Measurements from ENCODE around the gene TIGAR. TPM values are rescaled to one million over a fixed set of nuclear protein-coding genes. Genes with fewer than 3 reads are reported as not detected.

Gene TIGAR
- total and polyA plus RNA-seq, 2 of the 8 experiments (the other 6 are each of a cell fraction or from before 2014, with no cell fraction given) = 3.8 to 26.4 TPM

- no peak within 1 kb of the TSS for H2BK120ac ChIP-seq (replicated peaks; ENCODE audit: low read depth, low read length)
- H3K79me1 ChIP-seq (ENCODE audit: low read depth, low read length) = no peaks in the 10 kb centered on the region
- no peak within 1 kb of the TSS for H4K5ac ChIP-seq (ENCODE audit: insufficient read length, low read depth, low read length)
- peak within 1 kb of the TSS; percentile 55; the same call in 1 of the 2 replicates for H2BK15ac ChIP-seq (ENCODE audit: low read length)
- peak within 1 kb of the TSS in 1 of 4 experiments; percentile 10; a peak in 1 of 7 replicates for H3K9ac ChIP-seq (replicated peaks in 1 of 4; ENCODE audit: extremely low read depth in 1 of 4, low read depth in 3 of 4, low read length in 3 of 4)
- no peaks in the 10 kb centered on the region for H3K9me3 ChIP-seq (ENCODE audit: insufficient read depth in 2 of 2, low read depth in 1 of 2, low read length in 1 of 2)
- peak; percentile 19 to 75 for DNase-seq (ENCODE audit: low read depth in 1 of 2, low spot score in 2 of 2)
- no peak within 1 kb of the TSS for H3K4ac ChIP-seq (replicated peaks; ENCODE audit: insufficient read length, low read depth, low read length)
- no peak within 1 kb of the TSS for H3K56ac ChIP-seq (replicated peaks; ENCODE audit: insufficient read length, low read depth, low read length)
- H4K20me1 ChIP-seq (replicated peaks in 1 of 2; ENCODE audit: control insufficient read depth in 1 of 2, insufficient read depth in 2 of 2, low read length in 2 of 2) = no peaks in the 10 kb centered on the region
- ChIA-PET POLR2A (ENCODE audit: partially characterized antibody) (interaction anchor here (1.3 to 1.6 kb wide), 4 partner anchors 9 to 38 kb away, joined by 3 to 5 read pairs (median 3); no protein-coding TSS in a partner anchor), CTCF (ENCODE audit: partially characterized antibody) (interaction anchor here (0.6 to 5.0 kb wide), 8 partner anchors 10 to 379 kb away, joined by 3 to 35 read pairs (median 4); no protein-coding TSS in a partner anchor)
- TF ChIP-seq CREB1 (IDR thresholded peaks at IDR 0.05) (0 out of 2 replicates have a peak, but pooled peaks have one; percentile 15), CHD1 (IDR thresholded peaks at IDR 0.05; ENCODE audit: low read depth, low read length) (no peak), SIX5 (IDR thresholded peaks at IDR 0.05; ENCODE audit: low read depth, low read length) (peak; percentile 37; the same call in 1 of the 2 replicates), SP4 (IDR thresholded peaks at IDR 0.05; ENCODE audit: low read length) (no peak), E2F6 (IDR thresholded peaks at IDR 0.05) (peak; percentile 93), JUND (IDR thresholded peaks at IDR 0.05; ENCODE audit: low read length) (no peak), MAX (IDR thresholded peaks at IDR 0.05) (peak; percentile 79), FOSL1 (IDR thresholded peaks at IDR 0.05; ENCODE audit: insufficient read depth, low read depth, low read length) (no peak)
- H2AFZ ChIP-seq (ENCODE audit: low read length) = peak within 1 kb of the TSS; percentile 100
- H2AK5ac ChIP-seq (ENCODE audit: low read depth, low read length) = no peak within 1 kb of the TSS
- H3K18ac ChIP-seq (ENCODE audit: extremely low read depth, low read length) = no peak within 1 kb of the TSS
- H4K91ac ChIP-seq (replicated peaks; ENCODE audit: insufficient read length, low read length) = peak within 1 kb of the TSS; percentile 81
- 39% methylated on average over 7 of the region's 7 CpGs; no CpG with 5 or more reads in 1 of the 2 experiments for WGBS, 2 experiments (ENCODE audit: extremely low coverage in 1 of 2, insufficient coverage in 1 of 2, insufficient read length in 1 of 2, insufficient replicate concordance in 2 of 2, low coverage in 1 of 2, low lambda C conversion rate in 2 of 2, missing lambda C conversion rate in 1 of 2)
- H3K4me3 ChIP-seq (ENCODE audit: extremely low read depth in 1 of 4, insufficient read depth in 2 of 4, low read depth in 3 of 4, low read length in 4 of 4) = peak within 1 kb of the TSS in 1 of 4 experiments; percentile 30; a peak in 1 of 8 replicates
- no peak within 1 kb of the TSS for H3K14ac ChIP-seq (ENCODE audit: insufficient read length)
- H3K27me3 ChIP-seq (replicated peaks in 1 of 4; ENCODE audit: control insufficient read depth in 3 of 4, extremely low read depth in 1 of 4, insufficient read depth in 3 of 4, low read length in 3 of 4) = 0 out of 7 replicates have a peak, but pooled peaks cover 0 to 1% (median 0%) of the 10 kb centered on the region in 4 experiments
- no peak within 1 kb of the TSS for H2BK5ac ChIP-seq (ENCODE audit: low read depth, low read length)
- peak; percentile 80 for FAIRE-seq
- no peak within 1 kb of the TSS for H3K27ac ChIP-seq (ENCODE audit: low read depth, low read length)
- peak within 1 kb of the TSS; percentile 36 to 59 for H3K4me2 ChIP-seq (ENCODE audit: insufficient read depth in 1 of 2, low read depth in 2 of 2, low read length in 2 of 2)
- H3K79me2 ChIP-seq (ENCODE audit: control insufficient read depth in 1 of 2, insufficient read depth in 2 of 2, low read length in 2 of 2) = no peaks in the 10 kb centered on the region
- peaks cover 4% of the 10 kb centered on the region; the same call in 1 of the 2 replicates for H3K23me2 ChIP-seq (ENCODE audit: low read depth, low read length)
- H3K36me3 ChIP-seq (ENCODE audit: control insufficient read depth in 2 of 4, insufficient read depth in 4 of 4, low read length in 3 of 4) = no peaks in the 10 kb centered on the region
- no peak within 1 kb of the TSS for H3K23ac ChIP-seq (ENCODE audit: insufficient read length)
- H2BK12ac ChIP-seq (ENCODE audit: low read depth, low read length) = no peak within 1 kb of the TSS; the same call in 1 of the 2 replicates
- no peak within 1 kb of the TSS for H2BK20ac ChIP-seq (ENCODE audit: low read length)
- peaks cover 0 to 6% (median 4%) of the 10 kb centered on the region in 4 experiments; a peak in 4 of 7 replicates for H3K4me1 ChIP-seq (replicated peaks in 1 of 4; ENCODE audit: control insufficient read depth in 3 of 4, insufficient read depth in 4 of 4, low read length in 3 of 4)
- H4K8ac ChIP-seq (ENCODE audit: extremely low read depth, insufficient read depth, low read length) = no peak within 1 kb of the TSS; the same call in 1 of the 2 replicates
Observed at GRCh38 chr12:4379405-4379804, 58.4 kb downstream of the TIGAR start, which contains the start of gene FGF23. Gene FGF23, minus strand, starts transcription at chr12:4379712. Its CDS starts 130 bp downstream, at chr12:4379582.
